Fibroblast of the aortic adventitia (primary cell): ENCODE data around the gene TENM4. TPM values are rescaled to one million over a fixed set of nuclear protein-coding genes. Genes with fewer than 3 reads are reported as not detected.

Experiments used
- DNase-seq: peaks from one replicate; pipeline ENCODE4 v3.0.0-alpha.2; 2010; ENCODE audit warnings: low read depth
- H3K4me3 ChIP-seq: 2 replicates; pipeline ENCODE4 v1.5.1; 2011; ENCODE audit warnings: low read depth, mild to moderate bottlenecking, control low read depth, low read length, moderate library complexity
- total RNA-seq: library from RNA; depleted of rRNA; stranded (reverse); fragments of >200 nt; gene quantifications from 2 replicates; pipeline ENCODE4 v1.2.3, GENCODE V29; 2012; ENCODE audit warnings: low replicate concordance
- TF ChIP-seq, protein P1 (sequence below): IDR thresholded peaks from 2 replicates; pipeline ENCODE4 v1.5.1; 2011; ENCODE audit warnings: mild to moderate bottlenecking, low read length, control low read depth, inconsistent platforms; ENCODE audit not compliant: insufficient read depth

Gene TENM4
- total RNA-seq, 1 donor = 113 TPM

GRCh38 chr11:79467761-79468160 is 26.9 kb upstream of the TENM4 start:
- peak; percentile 27 for DNase-seq
- TF ChIP-seq, protein P1, sequence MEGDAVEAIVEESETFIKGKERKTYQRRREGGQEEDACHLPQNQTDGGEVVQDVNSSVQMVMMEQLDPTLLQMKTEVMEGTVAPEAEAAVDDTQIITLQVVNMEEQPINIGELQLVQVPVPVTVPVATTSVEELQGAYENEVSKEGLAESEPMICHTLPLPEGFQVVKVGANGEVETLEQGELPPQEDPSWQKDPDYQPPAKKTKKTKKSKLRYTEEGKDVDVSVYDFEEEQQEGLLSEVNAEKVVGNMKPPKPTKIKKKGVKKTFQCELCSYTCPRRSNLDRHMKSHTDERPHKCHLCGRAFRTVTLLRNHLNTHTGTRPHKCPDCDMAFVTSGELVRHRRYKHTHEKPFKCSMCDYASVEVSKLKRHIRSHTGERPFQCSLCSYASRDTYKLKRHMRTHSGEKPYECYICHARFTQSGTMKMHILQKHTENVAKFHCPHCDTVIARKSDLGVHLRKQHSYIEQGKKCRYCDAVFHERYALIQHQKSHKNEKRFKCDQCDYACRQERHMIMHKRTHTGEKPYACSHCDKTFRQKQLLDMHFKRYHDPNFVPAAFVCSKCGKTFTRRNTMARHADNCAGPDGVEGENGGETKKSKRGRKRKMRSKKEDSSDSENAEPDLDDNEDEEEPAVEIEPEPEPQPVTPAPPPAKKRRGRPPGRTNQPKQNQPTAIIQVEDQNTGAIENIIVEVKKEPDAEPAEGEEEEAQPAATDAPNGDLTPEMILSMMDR = no peak
- H3K4me3 ChIP-seq = no peak overlapping the region

GRCh38 chr11:79466411-79466810 is 25.6 kb upstream of the TENM4 start:
- peak; percentile 64 for DNase-seq
- H3K4me3 ChIP-seq = no peak overlapping the region
- TF ChIP-seq, protein P1 = no peak

- TF ChIP-seq, protein P1 = no peak
- no peak overlapping the region for H3K4me3 ChIP-seq
- DNase-seq = no peak
Observed at GRCh38 chr11:79465160-79465559, 24.3 kb upstream of the TENM4 start.

DNA sequence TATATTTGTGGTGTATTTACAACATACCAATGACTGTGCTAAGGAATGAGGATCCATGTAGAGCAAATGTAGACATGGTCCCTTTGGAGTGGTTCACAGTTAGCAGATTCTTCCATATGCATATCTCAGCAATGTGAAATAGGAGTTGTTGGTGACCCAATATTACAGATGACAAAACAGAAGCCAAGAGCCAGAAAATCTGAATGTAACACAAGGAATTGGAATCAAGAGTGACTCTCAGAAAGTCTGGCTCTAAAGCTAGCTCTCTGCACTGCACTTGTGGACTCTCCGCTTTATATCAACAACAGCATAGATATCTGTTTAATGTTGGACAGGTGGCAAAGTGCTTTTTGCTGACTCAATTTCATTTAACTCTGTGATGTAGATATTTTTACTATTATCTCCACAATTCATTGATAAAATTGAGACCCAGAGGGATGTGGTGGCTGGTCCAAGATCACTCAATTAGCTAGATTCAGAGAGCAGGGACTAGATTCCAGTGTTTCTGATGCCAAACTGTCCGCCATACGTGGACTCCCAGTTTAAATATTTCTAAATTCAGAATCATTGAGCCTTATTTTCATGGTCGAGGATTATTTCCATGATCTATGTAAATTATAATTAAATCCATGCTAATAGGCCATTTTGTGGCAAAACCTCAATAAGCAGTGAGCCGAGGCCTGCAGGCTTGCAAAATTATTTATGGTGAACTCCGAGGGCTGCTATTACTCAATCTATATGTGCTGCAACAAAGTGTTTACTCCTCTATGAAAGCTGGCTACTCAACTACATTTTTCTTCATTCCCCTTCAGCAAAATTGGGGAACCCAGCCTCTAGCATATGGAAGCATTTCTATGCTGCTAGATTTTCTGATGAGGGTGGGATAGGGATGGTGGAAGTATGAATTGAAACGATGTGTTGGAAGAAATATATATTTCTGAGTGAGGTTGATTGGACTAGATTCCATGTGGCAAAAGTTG is 21.1 kb upstream of the TENM4 start:
- TF ChIP-seq, protein P1 = no peak
- H3K4me3 ChIP-seq = no peak overlapping the region
- DNase-seq = no peak

DNA sequence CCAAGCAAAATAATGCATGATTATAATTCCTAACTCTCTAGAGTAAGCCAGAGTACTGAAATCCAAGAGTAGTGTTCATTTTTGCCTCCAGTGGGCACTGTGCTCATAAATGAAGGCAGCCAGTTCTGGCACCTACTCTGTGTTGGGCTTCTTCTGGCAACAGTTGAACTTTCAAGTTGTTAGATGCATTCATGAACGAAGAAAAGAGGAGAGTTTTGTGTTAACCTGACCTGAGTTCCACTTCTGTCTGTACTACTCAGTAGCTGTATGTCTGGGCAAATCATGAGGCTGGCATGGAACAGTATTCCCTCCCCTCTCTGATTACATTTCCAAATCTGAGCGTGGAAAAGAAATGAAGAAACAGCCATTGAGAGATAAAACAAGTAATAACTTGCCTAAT is 20.3 kb upstream of the TENM4 start:
- DNase-seq = peak; percentile 66
- TF ChIP-seq, protein P1 = peak; percentile 65
- H3K4me3 ChIP-seq = no peak overlapping the region

- TF ChIP-seq, protein P1 = no peak
- H3K4me3 ChIP-seq = no peak overlapping the region
Observed at GRCh38 chr11:79458709-79459108, 17.9 kb upstream of the TENM4 start.

More at GRCh38 chr11:79458709-79459108, 17.9 kb upstream of the TENM4 start:
- DNase-seq = no peak
